Activated CD4-positive, alpha-beta memory T cell treated with anti-CD3 and anti-CD28 coated beads for 36 hours (primary cell): Measurements from ENCODE around the gene APELA. TPM values are rescaled to one million over a fixed set of nuclear protein-coding genes. Genes with fewer than 3 reads are reported as not detected.
"Not testable (repeated sequence)": the region's sequence is repeated elsewhere in the genome, so short reads cannot be mapped to it uniquely, and the experiment has no call there.

Experiments
- CTCF ChIA-PET: fragments of 350-600 bp; sonication (Branson Sonifier 250); formaldehyde crosslinking; loops from one replicate; lab custom pipeline; 2021; ENCODE audit warnings: antibody characterized with exemption, inconsistent platforms; lab: Charles Lee
- POLR2A ChIA-PET: fragments of 350-600 bp; sonication (Branson Sonifier 250); formaldehyde crosslinking; loops from one replicate; lab custom pipeline; 2021; ENCODE audit warnings: antibody characterized with exemption; lab: Charles Lee
- DNase-seq: peaks from one replicate; pipeline ENCODE4 v3.0.0-alpha.2; 2020
- H3K27ac Mint-ChIP-seq: one replicate; pipeline ENCODE4 v1.8.0; 2021; ENCODE audit warnings: mixed read lengths
- H3K27me3 Mint-ChIP-seq: one replicate; pipeline ENCODE4 v1.8.0; 2021; ENCODE audit warnings: mixed read lengths
- H3K36me3 Mint-ChIP-seq: one replicate; pipeline ENCODE4 v1.8.0; 2021; ENCODE audit warnings: mixed read lengths
- H3K4me1 Mint-ChIP-seq: one replicate; pipeline ENCODE4 v1.8.0; 2021; ENCODE audit warnings: low read depth, mixed read lengths
- H3K4me3 Mint-ChIP-seq: one replicate; pipeline ENCODE4 v1.8.0; 2021; ENCODE audit warnings: mild to moderate bottlenecking, mixed read lengths
- H3K9me3 Mint-ChIP-seq: one replicate; pipeline ENCODE4 v1.8.0; 2021; ENCODE audit warnings: mixed read lengths
- intact Hi-C: fragments of 100-400 bp; cut with micrococcal nuclease; formaldehyde crosslinking; loops from one replicate; pipeline ENCODE4 v1.15.1; 2023
- total RNA-seq, 2 experiments: library from RNA; stranded (reverse); gene quantifications; one replicate each; pipeline ENCODE4 v1.2.3, GENCODE V29; 2021

APELA gene
- total RNA-seq, 2 experiments from 2014 or later, result not detected

DNA sequence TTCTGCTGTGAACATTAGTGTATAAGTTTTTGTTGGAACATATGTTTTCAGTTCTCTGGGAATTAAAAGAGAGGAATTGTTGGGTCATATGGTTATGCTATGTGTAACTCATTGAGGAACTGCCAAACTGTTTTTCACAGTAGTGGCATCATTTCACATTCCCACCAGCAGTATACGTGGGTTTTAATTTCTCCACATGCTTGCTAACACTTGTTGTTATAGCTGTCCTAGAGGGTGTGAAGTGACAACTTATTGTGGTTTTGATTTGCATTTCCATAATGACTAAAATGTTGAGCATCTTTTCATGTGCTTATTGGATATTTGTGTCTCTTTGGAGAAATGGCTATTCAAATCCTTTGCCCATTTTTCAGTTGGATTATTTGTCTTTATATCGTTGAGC lies 13.7 kb downstream of the APELA start:
- H3K4me1 Mint-ChIP-seq, result no peaks in the 10 kb centered on the region
- POLR2A ChIA-PET, result no interaction called here
- H3K27ac Mint-ChIP-seq, result no peak overlapping the region
- no peak for DNase-seq
- no peaks in the 10 kb centered on the region for H3K36me3 Mint-ChIP-seq
- CTCF ChIA-PET, result no interaction called here
- H3K9me3 Mint-ChIP-seq, result no peaks in the 10 kb centered on the region
- no peak overlapping the region for H3K4me3 Mint-ChIP-seq
- intact Hi-C loops, result no loop called here
- peaks cover 3% of the 10 kb centered on the region for H3K27me3 Mint-ChIP-seq

DNA sequence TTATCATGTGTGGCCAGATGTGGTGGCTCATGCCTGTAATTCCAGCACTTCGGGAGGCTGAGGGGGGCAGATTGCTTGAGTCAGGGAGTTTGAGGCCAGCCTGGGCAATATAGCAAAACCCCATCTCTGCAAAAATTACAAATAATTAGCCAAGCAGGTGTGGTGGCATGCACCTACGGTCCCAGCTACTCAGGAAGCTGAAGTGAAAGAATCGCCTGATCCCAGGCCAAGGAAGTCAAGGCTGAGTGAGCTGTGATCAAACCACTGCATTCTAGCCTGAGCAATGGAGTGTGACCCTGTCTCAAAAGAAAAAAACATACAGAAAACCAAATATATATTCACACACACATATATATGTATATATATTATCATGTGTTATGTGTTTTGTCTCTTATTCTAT lies 15.0 kb downstream of the APELA start:
- no peaks in the 10 kb centered on the region for H3K9me3 Mint-ChIP-seq
- H3K4me1 Mint-ChIP-seq, result no peaks in the 10 kb centered on the region
- H3K36me3 Mint-ChIP-seq, result no peaks in the 10 kb centered on the region
- intact Hi-C loops, result no loop called here
- H3K4me3 Mint-ChIP-seq, result no peak overlapping the region
- POLR2A ChIA-PET, result no interaction called here
- CTCF ChIA-PET, result interaction anchor here (0.7 kb wide), 1 partner anchor 39 kb away, joined by 3 read pairs; no protein-coding TSS in a partner anchor
- no peak for DNase-seq
- H3K27me3 Mint-ChIP-seq, result peaks cover 3% of the 10 kb centered on the region
- H3K27ac Mint-ChIP-seq, result no peak overlapping the region

GRCh38 chr4:164894702-164895101 lies 17.7 kb downstream of the APELA start:
- Mint-ChIP-seq H3K9me3 (no peaks in the 10 kb centered on the region), H3K4me3 (no peak overlapping the region), H3K27me3 (peaks cover 3% of the 10 kb centered on the region), H3K36me3 (no peaks in the 10 kb centered on the region), H3K4me1 (no peaks in the 10 kb centered on the region), H3K27ac (no peak overlapping the region)
- POLR2A ChIA-PET, result no interaction called here
- no peak for DNase-seq
- CTCF ChIA-PET, result no interaction called here
- intact Hi-C loops, result no loop called here

GRCh38 chr4:164902608-164903007 lies 25.6 kb downstream of the APELA start:
- Mint-ChIP-seq H3K36me3 (no peaks in the 10 kb centered on the region), H3K27me3 (peaks cover under 1% of the 10 kb centered on the region), H3K27ac (no peak overlapping the region), H3K4me1 (no peaks in the 10 kb centered on the region), H3K4me3 (no peak overlapping the region), H3K9me3 (no peaks in the 10 kb centered on the region)
- CTCF ChIA-PET, result no interaction called here
- intact Hi-C loops, result no loop called here
- no peak for DNase-seq
- POLR2A ChIA-PET, result no interaction called here

DNA sequence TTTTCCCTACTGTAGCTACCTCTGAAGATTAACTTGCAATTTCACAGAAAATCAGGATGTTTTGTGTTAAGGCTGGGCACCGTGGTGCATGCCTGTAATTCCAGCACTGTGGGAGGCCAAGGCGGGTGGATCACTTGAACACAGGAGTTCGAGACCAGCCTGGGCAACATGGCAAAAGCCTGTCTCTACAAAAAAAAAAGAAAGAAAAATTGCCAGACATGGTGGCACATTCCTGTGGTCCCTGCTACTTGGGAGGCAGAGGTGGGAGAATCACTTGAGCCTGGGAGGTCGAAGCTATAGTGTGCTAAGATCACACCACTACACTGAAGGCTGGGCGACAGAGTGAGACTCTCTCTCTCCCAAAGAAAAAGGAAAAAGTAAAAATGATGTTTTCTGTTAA lies 27.4 kb downstream of the APELA start:
- no peaks in the 10 kb centered on the region for H3K36me3 Mint-ChIP-seq
- POLR2A ChIA-PET, result no interaction called here
- H3K9me3 Mint-ChIP-seq, result no peaks in the 10 kb centered on the region
- CTCF ChIA-PET, result no interaction called here
- DNase-seq, result no peak
- intact Hi-C loops, result no loop called here
- H3K4me1 Mint-ChIP-seq, result no peaks in the 10 kb centered on the region
- no peak overlapping the region for H3K4me3 Mint-ChIP-seq
- H3K27me3 Mint-ChIP-seq, result no peaks in the 10 kb centered on the region
- no peak overlapping the region for H3K27ac Mint-ChIP-seq

DNA sequence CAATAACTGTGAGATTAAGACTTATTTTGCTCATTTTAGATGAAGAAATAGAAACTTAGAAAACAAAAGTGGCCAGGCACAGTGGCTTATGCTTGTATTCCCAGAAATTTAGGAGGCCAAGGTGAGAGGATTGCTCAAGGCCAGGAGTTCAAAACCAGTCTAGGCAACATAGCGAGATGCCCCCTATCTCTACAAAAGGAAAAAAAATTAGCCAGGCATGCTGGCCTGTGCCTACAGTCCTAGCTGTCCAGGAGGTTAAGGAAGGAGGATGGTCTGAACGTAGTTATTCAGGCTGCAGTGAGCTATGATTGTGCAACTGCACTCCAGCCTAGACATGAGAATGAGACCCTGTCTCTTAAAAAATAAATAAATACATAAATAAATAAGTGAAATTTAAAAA lies 28.0 kb downstream of the APELA start:
- intact Hi-C loops, result no loop called here
- Mint-ChIP-seq H3K4me1 (no peaks in the 10 kb centered on the region), H3K36me3 (no peaks in the 10 kb centered on the region), H3K9me3 (no peaks in the 10 kb centered on the region), H3K4me3 (no peak overlapping the region), H3K27me3 (no peaks in the 10 kb centered on the region), H3K27ac (no peak overlapping the region)
- DNase-seq, result no peak
- ChIA-PET CTCF (no interaction called here), POLR2A (no interaction called here)

DNA sequence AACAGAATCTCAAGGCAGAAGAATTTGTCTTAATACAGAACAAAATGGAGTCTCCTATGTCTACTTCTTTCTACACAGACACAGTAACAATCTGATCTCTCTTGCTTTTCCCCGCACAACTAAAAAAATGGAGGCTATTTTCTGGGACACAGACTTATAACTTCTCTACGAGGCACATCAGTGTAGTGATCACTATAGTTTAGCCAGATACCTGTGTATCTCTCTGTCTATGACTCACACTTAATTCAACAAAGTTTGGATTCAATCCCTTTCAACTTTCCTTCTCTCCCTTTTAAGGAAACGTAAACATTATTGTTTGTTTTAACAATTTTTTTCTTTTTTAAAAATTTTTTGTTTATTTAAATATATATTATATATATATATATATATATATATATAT lies 29.4 kb downstream of the APELA start:
- intact Hi-C loops, result no loop called here
- no peaks in the 10 kb centered on the region for H3K27me3 Mint-ChIP-seq
- POLR2A ChIA-PET, result no interaction called here

DNA sequence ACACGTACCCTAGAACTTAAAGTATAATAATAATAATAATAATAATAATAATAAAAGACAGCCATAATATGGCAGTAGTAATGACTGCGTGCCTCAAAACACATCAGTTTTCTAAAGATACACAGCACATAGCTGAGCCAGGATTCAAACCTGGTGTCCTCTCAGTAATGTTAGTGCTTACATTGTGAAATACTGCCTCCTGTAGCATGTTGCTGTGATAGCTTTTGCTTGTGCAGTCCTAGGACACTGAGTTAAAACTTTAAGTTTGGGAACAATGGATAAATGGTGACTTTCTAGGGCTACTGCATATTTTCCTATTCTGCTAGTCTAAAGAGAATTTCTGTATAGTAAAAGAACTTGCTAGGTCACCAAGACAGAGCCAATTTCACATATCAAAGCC lies 36.5 kb downstream of the APELA start:
- H3K27me3 Mint-ChIP-seq, H3K27ac Mint-ChIP-seq, H3K36me3 Mint-ChIP-seq, H3K4me1 Mint-ChIP-seq, DNase-seq, H3K4me3 Mint-ChIP-seq, intact Hi-C loops, H3K9me3 Mint-ChIP-seq, POLR2A ChIA-PET: not testable (repeated sequence)
- CTCF ChIA-PET, result interaction anchor here (0.7 kb wide), 1 partner anchor 193 kb away, joined by 3 read pairs; no protein-coding TSS in a partner anchor

More for the DNA sequence above, 29.4 kb downstream of the APELA start:
- no peak overlapping the region for H3K27ac Mint-ChIP-seq
- no peaks in the 10 kb centered on the region for H3K36me3 Mint-ChIP-seq
- H3K4me1 Mint-ChIP-seq, result no peaks in the 10 kb centered on the region
- DNase-seq, result no peak
- H3K4me3 Mint-ChIP-seq, result no peak overlapping the region
- H3K9me3 Mint-ChIP-seq, result no peaks in the 10 kb centered on the region
- CTCF ChIA-PET, result no interaction called here

DNA sequence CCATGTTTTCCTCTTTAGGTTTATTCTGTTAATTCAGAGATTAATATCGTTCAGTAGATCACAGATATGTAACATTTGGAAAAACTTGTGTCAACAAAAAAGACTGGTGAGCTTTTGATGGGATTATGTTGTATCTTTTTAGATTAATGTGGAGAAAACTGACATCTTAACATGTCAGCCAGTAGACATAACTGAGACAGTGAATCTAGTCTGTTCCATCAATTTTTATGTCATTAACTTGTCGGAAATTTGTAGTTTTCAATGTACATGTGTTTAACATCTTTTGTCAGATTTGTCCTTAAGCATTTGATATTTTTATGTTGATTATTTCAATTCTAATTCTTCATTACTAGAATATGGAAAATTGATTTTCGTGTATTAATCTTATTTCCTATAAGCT lies 42.0 kb downstream of the APELA start:
- POLR2A ChIA-PET, result no interaction called here

DNA sequence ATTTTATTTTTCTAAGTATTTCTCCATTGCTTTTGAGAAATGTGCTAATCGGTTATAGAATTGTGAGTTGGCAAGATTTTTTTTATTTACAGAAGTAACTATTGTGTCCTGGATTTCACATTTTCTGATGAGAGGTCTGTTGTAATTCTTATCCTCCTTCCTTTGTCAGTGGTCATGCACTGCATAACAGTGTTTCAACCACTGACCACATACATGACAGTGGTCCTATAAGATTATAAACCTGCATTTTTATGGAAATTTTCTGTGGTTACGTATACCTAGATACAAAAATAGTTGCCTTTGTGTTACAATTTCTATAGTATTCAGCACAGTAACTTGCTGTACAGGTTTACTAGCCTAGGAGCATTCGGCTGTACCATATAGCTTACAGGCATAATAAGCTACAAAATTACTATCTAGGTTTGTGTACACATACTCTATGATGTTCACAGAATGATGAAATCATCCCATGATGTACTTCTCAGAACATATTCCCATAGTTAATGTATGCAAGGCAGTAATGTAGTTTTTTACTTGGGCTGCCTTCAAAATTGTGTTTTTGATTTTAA lies 47.8 kb downstream of the APELA start:
- Mint-ChIP-seq H3K9me3 (no peaks in the 10 kb centered on the region), H3K27me3 (peaks cover 3% of the 10 kb centered on the region), H3K4me1 (no peaks in the 10 kb centered on the region), H3K36me3 (no peaks in the 10 kb centered on the region), H3K4me3 (no peak overlapping the region), H3K27ac (no peak overlapping the region)
- CTCF ChIA-PET, result no interaction called here
- POLR2A ChIA-PET, result no interaction called here
- no peak for DNase-seq
- intact Hi-C loops, result no loop called here

More for the DNA sequence above, 42.0 kb downstream of the APELA start:
- H3K27me3 Mint-ChIP-seq, result no peaks in the 10 kb centered on the region
- H3K4me3 Mint-ChIP-seq, result no peak overlapping the region
- H3K36me3 Mint-ChIP-seq, result no peaks in the 10 kb centered on the region
- intact Hi-C loops, result no loop called here
- no peaks in the 10 kb centered on the region for H3K9me3 Mint-ChIP-seq
- DNase-seq, result no peak
- no peak overlapping the region for H3K27ac Mint-ChIP-seq
- CTCF ChIA-PET, result no interaction called here
- H3K4me1 Mint-ChIP-seq, result no peaks in the 10 kb centered on the region

GRCh38 chr4:164926301-164926700 lies 49.3 kb downstream of the APELA start:
- ChIA-PET CTCF (no interaction called here), POLR2A (no interaction called here)
- Mint-ChIP-seq H3K36me3 (no peaks in the 10 kb centered on the region), H3K4me3 (no peak overlapping the region), H3K27ac (no peak overlapping the region), H3K27me3 (peaks cover 7% of the 10 kb centered on the region), H3K9me3 (no peaks in the 10 kb centered on the region), H3K4me1 (no peaks in the 10 kb centered on the region)
- intact Hi-C loops, result no loop called here
- DNase-seq, result no peak

- H3K27ac Mint-ChIP-seq, DNase-seq, H3K27me3 Mint-ChIP-seq, H3K36me3 Mint-ChIP-seq, CTCF ChIA-PET, intact Hi-C loops, H3K4me1 Mint-ChIP-seq, H3K9me3 Mint-ChIP-seq, POLR2A ChIA-PET, H3K4me3 Mint-ChIP-seq: not testable (repeated sequence)
These were observed 50.1 kb downstream of the APELA start for GRCh38 chr4:164927101-164927500.

DNA sequence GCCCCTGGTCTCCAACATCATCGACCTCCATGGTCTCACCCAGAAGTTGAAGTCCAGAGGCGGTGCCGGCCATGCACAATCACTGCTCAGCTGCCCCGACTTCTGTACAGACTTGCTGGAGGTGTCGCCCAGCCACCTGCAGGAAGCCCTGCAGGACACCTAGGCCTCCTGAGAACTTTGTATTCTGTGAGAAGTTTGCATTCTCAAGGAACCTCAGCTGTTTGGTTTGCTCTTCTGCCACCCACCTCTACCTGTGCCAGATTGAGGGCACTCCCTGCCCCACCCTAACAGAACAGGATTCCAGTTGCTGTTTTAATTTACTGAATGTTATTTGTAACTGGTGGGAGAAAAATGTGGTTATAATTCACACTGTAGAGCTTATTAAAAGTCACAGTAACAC lies 53.7 kb downstream of the APELA start:
- H3K36me3 Mint-ChIP-seq, result no peaks in the 10 kb centered on the region
- no peak overlapping the region for H3K4me3 Mint-ChIP-seq
- intact Hi-C loops, result no loop called here
- no peaks in the 10 kb centered on the region for H3K9me3 Mint-ChIP-seq
- peaks cover 9% of the 10 kb centered on the region for H3K27me3 Mint-ChIP-seq
- POLR2A ChIA-PET, result no interaction called here
- CTCF ChIA-PET, result no interaction called here
- H3K4me1 Mint-ChIP-seq, result no peaks in the 10 kb centered on the region
- no peak overlapping the region for H3K27ac Mint-ChIP-seq
- DNase-seq, result no peak
